ENCODE measurements around the gene RASD2.

GRCh38 chr22:35509451-35509850 is 31.2 kb upstream of the RASD2 start:
- TF ChIP-seq, protein P1, sequence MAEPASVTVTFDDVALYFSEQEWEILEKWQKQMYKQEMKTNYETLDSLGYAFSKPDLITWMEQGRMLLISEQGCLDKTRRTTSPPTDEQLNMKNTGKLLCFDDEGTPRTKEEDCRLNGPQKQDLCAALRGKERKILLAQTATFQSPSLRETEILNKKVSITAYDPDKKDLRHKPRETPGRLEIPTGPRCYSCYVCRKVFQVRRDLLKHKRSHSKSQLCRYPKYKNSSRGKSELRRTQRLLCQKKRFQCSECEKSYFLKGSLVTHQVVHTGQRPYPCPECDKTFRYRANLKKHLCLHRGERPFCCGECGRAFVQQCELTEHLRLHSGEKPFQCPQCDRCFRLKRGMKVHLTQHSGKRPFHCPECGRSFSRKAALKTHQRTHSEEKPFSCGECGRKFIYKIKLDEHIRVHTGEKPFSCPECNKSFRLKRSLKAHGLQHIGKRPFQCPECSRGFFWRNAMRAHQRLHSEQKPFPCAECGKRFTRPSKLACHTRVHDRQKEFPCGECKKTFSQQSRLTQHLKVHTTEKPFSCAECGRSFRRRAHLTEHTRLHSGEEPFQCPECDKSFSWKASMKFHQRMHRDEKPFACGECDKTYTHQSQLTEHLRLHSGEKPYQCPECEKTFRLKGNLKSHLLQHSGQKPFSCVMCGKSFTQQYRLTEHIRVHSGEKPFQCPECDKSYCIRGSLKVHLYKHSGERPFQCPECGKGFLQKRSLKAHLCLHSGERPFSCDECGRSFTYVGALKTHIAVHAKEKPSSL (CRISPR knock-in tag; conservative IDR thresholded peaks at IDR 0.05): no peak
- TF ChIP-seq, protein P2, sequence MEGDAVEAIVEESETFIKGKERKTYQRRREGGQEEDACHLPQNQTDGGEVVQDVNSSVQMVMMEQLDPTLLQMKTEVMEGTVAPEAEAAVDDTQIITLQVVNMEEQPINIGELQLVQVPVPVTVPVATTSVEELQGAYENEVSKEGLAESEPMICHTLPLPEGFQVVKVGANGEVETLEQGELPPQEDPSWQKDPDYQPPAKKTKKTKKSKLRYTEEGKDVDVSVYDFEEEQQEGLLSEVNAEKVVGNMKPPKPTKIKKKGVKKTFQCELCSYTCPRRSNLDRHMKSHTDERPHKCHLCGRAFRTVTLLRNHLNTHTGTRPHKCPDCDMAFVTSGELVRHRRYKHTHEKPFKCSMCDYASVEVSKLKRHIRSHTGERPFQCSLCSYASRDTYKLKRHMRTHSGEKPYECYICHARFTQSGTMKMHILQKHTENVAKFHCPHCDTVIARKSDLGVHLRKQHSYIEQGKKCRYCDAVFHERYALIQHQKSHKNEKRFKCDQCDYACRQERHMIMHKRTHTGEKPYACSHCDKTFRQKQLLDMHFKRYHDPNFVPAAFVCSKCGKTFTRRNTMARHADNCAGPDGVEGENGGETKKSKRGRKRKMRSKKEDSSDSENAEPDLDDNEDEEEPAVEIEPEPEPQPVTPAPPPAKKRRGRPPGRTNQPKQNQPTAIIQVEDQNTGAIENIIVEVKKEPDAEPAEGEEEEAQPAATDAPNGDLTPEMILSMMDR (IDR thresholded peaks at IDR 0.05): no peak
- TF ChIP-seq FOXK1 (CRISPR knock-in tag; IDR thresholded peaks at IDR 0.05) (no peak), TEAD4 (CRISPR knock-in tag; IDR thresholded peaks at IDR 0.05) (no peak), ZNF423 (CRISPR knock-in tag; IDR thresholded peaks at IDR 0.05) (no peak), SMAD4 (CRISPR knock-in tag; IDR thresholded peaks at IDR 0.05) (no peak), ATF3 (CRISPR knock-in tag; conservative IDR thresholded peaks at IDR 0.05) (no peak), CREB1 (CRISPR knock-in tag; IDR thresholded peaks at IDR 0.05) (no peak), MXD4 (CRISPR knock-in tag; IDR thresholded peaks at IDR 0.05; ENCODE audit: borderline replicate concordance) (no peak), NR3C1 (CRISPR knock-in tag; conservative IDR thresholded peaks at IDR 0.05; ENCODE audit: low read depth) (no peak), IRF2 (CRISPR knock-in tag; IDR thresholded peaks at IDR 0.05; ENCODE audit: borderline replicate concordance, low read depth) (no peak)
